Fibroblast of mammary gland (primary cell): ENCODE measurements around the gene MAN2B2.

ENCODE experiments used
- DNase-seq: peaks from one replicate; pipeline ENCODE4 v3.0.0-alpha.2; 2010; ENCODE audit warnings: low read depth
- H3K4me3 ChIP-seq: 2 replicates; pipeline ENCODE4 v1.5.1; 2011; ENCODE audit warnings: low read depth, mild to moderate bottlenecking, low read length, moderate library complexity; ENCODE audit not compliant: control insufficient read depth
- CTCF ChIP-seq: conservative IDR thresholded peaks from 2 replicates; pipeline ENCODE4 v1.5.1; 2011; ENCODE audit warnings: low read depth, low read length, inconsistent platforms; ENCODE audit not compliant: control insufficient read depth, insufficient read depth

Gene MAN2B2

GRCh38 chr4:6578221-6578620 lies 3.2 kb downstream of the MAN2B2 start:
- DNase-seq: no peak
- TF ChIP-seq CTCF: no peak
- no peak overlapping the region for H3K4me3 ChIP-seq

- H3K4me3 ChIP-seq: no peak overlapping the region
- no peak for DNase-seq
- no peak for TF ChIP-seq CTCF
Observed at GRCh38 chr4:6580353-6580752, 5.4 kb downstream of the MAN2B2 start.

- TF ChIP-seq CTCF: no peak
- DNase-seq: no peak
- H3K4me3 ChIP-seq: no peak overlapping the region
Observed at GRCh38 chr4:6581566-6582121, 6.7 kb downstream of the MAN2B2 start.

GRCh38 chr4:6582889-6583490 lies 8.0 kb downstream of the MAN2B2 start:
- DNase-seq: peak; percentile 52
- TF ChIP-seq CTCF: no peak
- no peak overlapping the region for H3K4me3 ChIP-seq

GRCh38 chr4:6584865-6585264 lies 9.9 kb downstream of the MAN2B2 start:
- TF ChIP-seq CTCF: no peak
- no peak overlapping the region for H3K4me3 ChIP-seq
- DNase-seq: no peak

GRCh38 chr4:6586715-6587325 lies 11.8 kb downstream of the MAN2B2 start:
- TF ChIP-seq CTCF: no peak
- no peak overlapping the region for H3K4me3 ChIP-seq
- DNase-seq: no peak
